SKM-1 treated with dmso at 0.1 percent for 144 hours (cell line): Measurements from ENCODE around the gene ZBED6.
A peak's percentile ranks its signal among the peaks of the same experiment; 100 is the strongest.
"Not testable (repeated sequence)": the region's sequence is repeated elsewhere in the genome, so short reads cannot be mapped to it uniquely, and the experiment has no call there.

Experiments
- DNase-seq: peaks from one replicate; lab custom pipeline; 2025; ENCODE audit not compliant: unreplicated experiment; lab: John Stamatoyannopoulos, UW

Gene ZBED6

GRCh38 chr1:203778146-203778545, 17.3 kb upstream of the ZBED6 start:
- no peak for DNase-seq

GRCh38 chr1:203778789-203779188, 16.6 kb upstream of the ZBED6 start:
- DNase-seq, result no peak

GRCh38 chr1:203781962-203782361, 13.5 kb upstream of the ZBED6 start:
- DNase-seq, result no peak

- no peak for DNase-seq
These were observed 5.5 kb upstream of the ZBED6 start for GRCh38 chr1:203789966-203790365.

- no peak for DNase-seq
These were observed 3.9 kb upstream of the ZBED6 start for GRCh38 chr1:203791498-203791897.

GRCh38 chr1:203792486-203792885, 2.9 kb upstream of the ZBED6 start:
- no peak for DNase-seq

GRCh38 chr1:203793561-203793960, 1.9 kb upstream of the ZBED6 start:
- not testable (repeated sequence) for DNase-seq

GRCh38 chr1:203794764-203795440, 521 bp upstream of the ZBED6 start:
- no peak for DNase-seq

GRCh38 chr1:203796236-203796605, 798 bp downstream of the ZBED6 start:
- DNase-seq, result peak; percentile 39

GRCh38 chr1:203797216-203797615, 1.8 kb downstream of the ZBED6 start:
- DNase-seq, result no peak

- DNase-seq, result no peak
These were observed 2.7 kb downstream of the ZBED6 start for GRCh38 chr1:203797948-203798655.

GRCh38 chr1:203799157-203799556, 3.7 kb downstream of the ZBED6 start:
- DNase-seq, result no peak

GRCh38 chr1:203799971-203800370, 4.5 kb downstream of the ZBED6 start:
- DNase-seq, result no peak

- DNase-seq, result no peak
These were observed 10.3 kb downstream of the ZBED6 start for GRCh38 chr1:203805689-203806088.

- DNase-seq, result no peak
These were observed 11.8 kb downstream of the ZBED6 start for GRCh38 chr1:203807196-203807595.

GRCh38 chr1:203813581-203814341, 18.3 kb downstream of the ZBED6 start:
- no peak for DNase-seq

GRCh38 chr1:203818399-203818798, 23.0 kb downstream of the ZBED6 start:
- DNase-seq, result no peak

GRCh38 chr1:203823306-203823705, 27.9 kb downstream of the ZBED6 start:
- DNase-seq, result no peak

GRCh38 chr1:203826175-203826574, 30.8 kb downstream of the ZBED6 start:
- DNase-seq, result no peak

- no peak for DNase-seq
These were observed 32.6 kb downstream of the ZBED6 start for GRCh38 chr1:203828002-203828401.

GRCh38 chr1:203828503-203828902, 33.1 kb downstream of the ZBED6 start:
- DNase-seq, result no peak

GRCh38 chr1:203829247-203829646, 33.8 kb downstream of the ZBED6 start:
- not testable (repeated sequence) for DNase-seq
